GM12891 (cell line): Measurements from ENCODE around the gene EPS8L2.

Experiments used
- DNase-seq: peaks from one replicate; pipeline ENCODE4 v3.0.0; 2011; ENCODE audit warnings: low spot score; ENCODE audit not compliant: insufficient read length
- FAIRE-seq: peaks from 2 replicates; lab custom pipeline; 2011; peaks lifted over from hg19 to GRCh38; lab: Jason Lieb, UNC
- PAX5 ChIP-seq: IDR thresholded peaks from 2 replicates; pipeline ENCODE4 v1.6.1; 2011; ENCODE audit warnings: low read length, moderate library complexity, mild to moderate bottlenecking; ENCODE audit not compliant: insufficient read depth, severe bottlenecking
- POLR2A ChIP-seq: IDR thresholded peaks from 2 replicates; pipeline ENCODE4 v1.6.1; 2011; ENCODE audit warnings: low read depth, low read length, control low read depth
- POLR2AphosphoS5 ChIP-seq: IDR thresholded peaks from 2 replicates; pipeline ENCODE4 v1.6.1; 2011; ENCODE audit warnings: low read depth, low read length, control low read depth
- POU2F2 ChIP-seq: IDR thresholded peaks from 2 replicates; pipeline ENCODE4 v1.6.1; 2011; ENCODE audit warnings: low read depth, mild to moderate bottlenecking, control low read depth, low read length, moderate library complexity
- SPI1 ChIP-seq: IDR thresholded peaks from 2 replicates; pipeline ENCODE4 v1.6.1; 2011; ENCODE audit warnings: low read depth, low read length, control low read depth
- TAF1 ChIP-seq: IDR thresholded peaks from 2 replicates; pipeline ENCODE4 v1.6.1; 2011; ENCODE audit warnings: low read depth, low read length, control low read depth

The EPS8L2 gene

GRCh38 chr11:708511-708910 is 2.5 kb downstream of the EPS8L2 start:
- DNase-seq, result no peak
- no peak for FAIRE-seq
- TF ChIP-seq POLR2AphosphoS5 (no peak), PAX5 (no peak), TAF1 (no peak)

- FAIRE-seq, result no peak
- no peak for TF ChIP-seq POLR2A
- no peak for TF ChIP-seq SPI1
- TF ChIP-seq PAX5, result no peak
- TF ChIP-seq TAF1, result no peak
- TF ChIP-seq POLR2AphosphoS5, result no peak
- TF ChIP-seq POU2F2, result no peak
- DNase-seq, result no peak
These were observed 3.3 kb downstream of the EPS8L2 start for GRCh38 chr11:709109-709997.

DNA sequence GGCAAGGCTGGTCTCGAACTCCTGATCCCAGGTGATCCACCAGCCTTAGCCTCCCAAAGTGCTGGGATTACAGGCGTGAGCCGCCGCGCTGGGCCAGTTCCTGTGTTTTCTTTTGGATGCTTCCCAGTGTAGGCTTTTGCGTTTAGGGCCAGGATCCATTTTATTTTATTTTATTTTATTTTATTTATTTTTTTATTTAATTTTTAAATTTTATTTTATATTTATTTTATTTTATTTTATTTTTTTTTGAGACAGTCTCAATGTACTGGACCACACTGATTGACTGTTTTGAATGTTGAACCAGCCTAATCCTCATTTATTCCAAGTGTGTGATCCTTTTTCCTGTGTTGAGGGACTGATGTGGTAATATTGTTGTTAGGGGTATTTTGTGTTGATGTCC is 8.4 kb downstream of the EPS8L2 start:
- FAIRE-seq, result no peak
- TF ChIP-seq POLR2AphosphoS5 (no peak), POU2F2 (no peak)
- no peak for DNase-seq

DNA sequence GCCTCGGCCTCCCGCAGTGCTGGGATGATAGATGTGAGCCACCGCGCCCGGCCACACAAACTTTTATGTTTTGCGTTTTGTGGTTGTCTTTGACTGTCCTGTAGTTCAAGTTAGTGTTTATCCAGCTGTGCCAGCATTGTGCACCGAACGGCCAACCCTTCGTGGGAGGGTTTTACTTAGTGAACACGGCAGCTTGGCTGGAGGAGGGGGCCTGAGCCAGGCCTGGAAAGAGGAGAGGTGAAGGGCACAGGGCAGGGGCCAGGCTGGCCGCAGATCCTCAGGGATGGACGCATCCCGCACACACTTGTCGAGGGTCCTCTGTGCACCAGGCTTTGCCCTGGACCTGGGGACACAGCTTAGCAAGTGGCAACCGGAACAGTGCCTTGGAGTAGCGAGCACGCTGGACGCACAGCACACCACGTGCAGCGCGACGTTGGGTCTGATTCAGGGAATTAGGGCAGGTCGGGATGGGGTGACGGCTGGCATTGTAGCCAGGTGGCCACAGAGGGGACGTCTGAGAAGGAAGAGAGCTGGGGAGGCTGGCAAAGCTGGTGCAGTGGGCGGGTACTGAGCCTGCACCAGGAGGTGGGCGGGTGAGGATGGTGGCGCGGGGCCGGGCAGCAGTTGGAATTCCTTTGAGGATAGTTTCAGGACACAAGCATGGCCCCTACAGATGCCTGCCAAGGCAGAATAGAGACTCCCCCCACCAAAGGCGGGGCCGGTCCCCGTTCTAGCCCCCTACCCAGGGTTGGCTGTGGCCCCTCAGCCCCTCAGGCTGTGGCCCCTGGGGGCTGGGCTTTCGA is 13.4 kb downstream of the EPS8L2 start:
- FAIRE-seq, result no peak
- TF ChIP-seq POLR2AphosphoS5, result no peak
- no peak for TF ChIP-seq PAX5
- TF ChIP-seq POU2F2, result no peak
- no peak for TF ChIP-seq TAF1
- TF ChIP-seq SPI1, result no peak
- TF ChIP-seq POLR2A, result no peak

GRCh38 chr11:720017-720641 is 14.1 kb downstream of the EPS8L2 start:
- TF ChIP-seq POU2F2 (no peak), POLR2AphosphoS5 (no peak), SPI1 (no peak), TAF1 (no peak), POLR2A (no peak), PAX5 (no peak)
- DNase-seq (no peak), FAIRE-seq (no peak)

More for the DNA sequence above, 13.4 kb downstream of the EPS8L2 start:
- no peak for DNase-seq

DNA sequence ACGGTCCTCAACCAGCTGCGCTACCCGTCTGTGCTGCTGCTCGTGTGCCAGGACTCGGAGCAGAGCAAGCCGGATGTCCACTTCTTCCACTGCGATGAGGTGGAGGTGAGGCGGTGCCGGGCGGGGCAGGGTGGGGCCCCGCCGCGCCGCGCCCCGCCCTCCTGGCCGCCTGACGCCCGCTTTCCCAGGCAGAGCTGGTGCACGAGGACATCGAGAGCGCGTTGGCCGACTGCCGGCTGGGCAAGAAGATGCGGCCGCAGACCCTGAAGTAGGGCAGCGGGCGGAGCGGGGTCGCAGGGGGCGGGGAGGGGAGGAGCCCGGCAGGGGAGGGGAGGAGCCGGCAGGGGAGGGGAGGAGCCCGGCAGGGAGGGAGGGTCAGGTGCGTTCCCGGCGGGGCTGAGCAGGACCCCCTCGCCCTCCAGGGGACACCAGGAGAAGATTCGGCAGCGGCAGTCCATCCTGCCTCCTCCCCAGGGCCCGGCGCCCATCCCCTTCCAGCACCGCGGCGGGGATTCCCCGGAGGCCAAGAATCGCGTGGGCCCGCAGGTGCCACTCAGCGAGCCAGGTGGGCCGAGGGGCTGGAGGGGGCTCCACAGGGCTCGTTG is 14.7 kb downstream of the EPS8L2 start:
- TF ChIP-seq PAX5 (no peak), POLR2A (no peak), POU2F2 (no peak), SPI1 (no peak), TAF1 (no peak), POLR2AphosphoS5 (no peak)
- DNase-seq (no peak), FAIRE-seq (peak; percentile 71)

GRCh38 chr11:721247-721740 is 15.3 kb downstream of the EPS8L2 start:
- FAIRE-seq, result no peak
- DNase-seq, result no peak
- TF ChIP-seq POLR2A (no peak), TAF1 (no peak), PAX5 (no peak), POLR2AphosphoS5 (no peak), SPI1 (no peak), POU2F2 (no peak)

DNA sequence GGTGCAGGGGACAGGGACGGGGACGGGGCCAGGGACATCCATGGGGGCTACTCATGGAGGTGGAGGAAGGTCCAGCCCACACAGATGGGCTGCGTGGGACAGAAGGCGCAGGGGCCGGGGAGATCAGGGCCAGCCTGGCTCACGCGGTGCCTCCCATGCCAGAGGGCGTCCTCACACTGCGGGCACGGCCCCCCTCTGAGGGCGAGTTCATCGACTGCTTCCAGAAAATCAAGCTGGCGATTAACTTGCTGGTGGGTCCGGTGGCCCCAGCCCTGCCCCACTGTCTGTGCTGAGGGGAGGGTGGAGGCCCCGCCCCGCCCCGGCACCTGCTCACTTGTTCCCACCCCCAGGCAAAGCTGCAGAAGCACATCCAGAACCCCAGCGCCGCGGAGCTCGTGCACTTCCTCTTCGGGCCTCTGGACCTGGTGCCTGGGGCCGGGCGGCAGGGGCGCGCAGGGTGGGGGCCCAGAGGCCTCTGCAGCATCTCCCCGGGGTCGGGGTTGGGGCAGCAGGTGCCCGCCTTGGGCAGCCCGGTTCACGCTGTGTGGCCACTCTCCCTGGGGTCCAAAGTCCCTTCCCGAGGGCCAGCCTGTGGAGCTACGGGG is 15.8 kb downstream of the EPS8L2 start:
- DNase-seq (no peak), FAIRE-seq (peak; percentile 76)
- TF ChIP-seq POU2F2 (no peak), SPI1 (peak; percentile 72)
